Measurements from ENCODE around the gene RAB8A. TPM values are rescaled to one million over a fixed set of nuclear protein-coding genes. Genes with fewer than 3 reads are reported as not detected.

Gene RAB8A
- total and polyA plus RNA-seq, 4 donors, result 32.2 to 71.4 (median 60.3) TPM

GRCh38 chr19:16121141-16121540, 9.5 kb downstream of the RAB8A start:
- WGBS, 2 donors, result 77 to 97% methylated on average over 5 of the region's 5 CpGs
- Histone ChIP-seq H3K36me3 (ENCODE audit: control insufficient read depth in 4 of 4, insufficient read depth in 4 of 4, low read length in 4 of 4) (peaks cover 16 to 70% (median 26%) of the 10 kb centered on the region in 4 donors), H3K4me3 (no peak overlapping the region), H3K4me1 (ENCODE audit: control insufficient read depth in 5 of 5, insufficient read depth in 5 of 5, low read length in 5 of 5) (peaks cover 0 to 4% (median 0%) of the 10 kb centered on the region in 5 donors), H3K9ac (ENCODE audit: insufficient read depth in 1 of 2, low read length in 2 of 2) (no peak overlapping the region), H3K27ac (ENCODE audit: low read depth in 1 of 2, low read length in 1 of 2) (no peak overlapping the region), H3K9me3 (ENCODE audit: control insufficient read depth in 4 of 4, insufficient read depth in 3 of 4, low read length in 3 of 4) (no peaks in the 10 kb centered on the region), H3K27me3 (ENCODE audit: control insufficient read depth in 3 of 3, insufficient read depth in 3 of 3, low read length in 2 of 3) (no peaks in the 10 kb centered on the region)
- DNase-seq (no peak), ATAC-seq (ENCODE audit: insufficient read depth, low FRiP score) (no peak)
- TF ChIP-seq, protein P1, sequence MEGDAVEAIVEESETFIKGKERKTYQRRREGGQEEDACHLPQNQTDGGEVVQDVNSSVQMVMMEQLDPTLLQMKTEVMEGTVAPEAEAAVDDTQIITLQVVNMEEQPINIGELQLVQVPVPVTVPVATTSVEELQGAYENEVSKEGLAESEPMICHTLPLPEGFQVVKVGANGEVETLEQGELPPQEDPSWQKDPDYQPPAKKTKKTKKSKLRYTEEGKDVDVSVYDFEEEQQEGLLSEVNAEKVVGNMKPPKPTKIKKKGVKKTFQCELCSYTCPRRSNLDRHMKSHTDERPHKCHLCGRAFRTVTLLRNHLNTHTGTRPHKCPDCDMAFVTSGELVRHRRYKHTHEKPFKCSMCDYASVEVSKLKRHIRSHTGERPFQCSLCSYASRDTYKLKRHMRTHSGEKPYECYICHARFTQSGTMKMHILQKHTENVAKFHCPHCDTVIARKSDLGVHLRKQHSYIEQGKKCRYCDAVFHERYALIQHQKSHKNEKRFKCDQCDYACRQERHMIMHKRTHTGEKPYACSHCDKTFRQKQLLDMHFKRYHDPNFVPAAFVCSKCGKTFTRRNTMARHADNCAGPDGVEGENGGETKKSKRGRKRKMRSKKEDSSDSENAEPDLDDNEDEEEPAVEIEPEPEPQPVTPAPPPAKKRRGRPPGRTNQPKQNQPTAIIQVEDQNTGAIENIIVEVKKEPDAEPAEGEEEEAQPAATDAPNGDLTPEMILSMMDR (IDR thresholded peaks at IDR 0.05; ENCODE audit: control extremely low read depth, extremely low read depth), result no peak

DNA sequence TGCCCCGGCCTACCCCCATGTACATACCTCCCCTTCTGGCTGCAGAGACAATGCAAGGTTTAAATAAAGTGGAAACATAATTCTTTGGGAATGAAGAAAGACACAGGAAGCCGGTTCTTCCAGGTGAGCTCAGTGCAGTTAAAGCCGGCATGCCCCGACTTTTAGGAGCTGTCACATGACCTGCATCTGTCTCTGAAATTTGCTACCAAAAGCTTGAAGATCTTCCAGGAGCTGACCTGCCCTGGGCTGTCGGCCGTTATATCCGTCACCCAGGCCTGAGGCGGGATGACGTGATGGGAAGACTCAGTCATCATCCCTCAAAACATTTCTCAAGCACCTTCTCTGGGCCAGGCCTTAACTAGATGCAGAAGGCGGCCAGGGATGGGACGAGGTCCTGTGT, 10.3 kb downstream of the RAB8A start:
- WGBS, 2 donors, result 95 to 97% methylated on average over 11 of the region's 11 CpGs
- H3K36me3 ChIP-seq (ENCODE audit: control insufficient read depth in 4 of 4, insufficient read depth in 4 of 4, low read length in 4 of 4), result peaks cover 16 to 73% (median 28%) of the 10 kb centered on the region in 4 donors
- DNase-seq, result no peak
- no peaks in the 10 kb centered on the region for H3K27me3 ChIP-seq (ENCODE audit: control insufficient read depth in 3 of 3, insufficient read depth in 3 of 3, low read length in 2 of 3)
- H3K4me1 ChIP-seq (ENCODE audit: control insufficient read depth in 5 of 5, insufficient read depth in 5 of 5, low read length in 5 of 5), result peaks cover 0 to 4% (median 0%) of the 10 kb centered on the region in 5 donors
- no peaks in the 10 kb centered on the region for H3K9me3 ChIP-seq (ENCODE audit: control insufficient read depth in 4 of 4, insufficient read depth in 3 of 4, low read length in 3 of 4)
- ATAC-seq (ENCODE audit: insufficient read depth, low FRiP score), result no peak
- H3K9ac ChIP-seq (ENCODE audit: insufficient read depth in 1 of 2, low read length in 2 of 2), result no peak overlapping the region
- TF ChIP-seq, protein P1 (IDR thresholded peaks at IDR 0.05; ENCODE audit: control extremely low read depth, extremely low read depth), result no peak
- H3K4me3 ChIP-seq, result no peak overlapping the region
- no peak overlapping the region for H3K27ac ChIP-seq (ENCODE audit: low read depth in 1 of 2, low read length in 1 of 2)

- DNase-seq, result no peak
- Histone ChIP-seq H3K4me1 (ENCODE audit: control insufficient read depth in 5 of 5, insufficient read depth in 5 of 5, low read length in 5 of 5) (no peaks in the 10 kb centered on the region), H3K36me3 (ENCODE audit: control insufficient read depth in 4 of 4, insufficient read depth in 4 of 4, low read length in 4 of 4) (peaks cover 12 to 83% (median 40%) of the 10 kb centered on the region in 4 donors), H3K4me3 (no peak overlapping the region), H3K27me3 (ENCODE audit: control insufficient read depth in 3 of 3, insufficient read depth in 3 of 3, low read length in 2 of 3) (no peaks in the 10 kb centered on the region), H3K9me3 (ENCODE audit: control insufficient read depth in 4 of 4, insufficient read depth in 3 of 4, low read length in 3 of 4) (no peaks in the 10 kb centered on the region), H3K27ac (ENCODE audit: low read depth in 1 of 2, low read length in 1 of 2) (no peak overlapping the region), H3K9ac (ENCODE audit: insufficient read depth in 1 of 2, low read length in 2 of 2) (no peak overlapping the region)
- TF ChIP-seq, protein P1 (IDR thresholded peaks at IDR 0.05; ENCODE audit: control extremely low read depth, extremely low read depth), result no peak
- ATAC-seq (ENCODE audit: insufficient read depth, low FRiP score), result no peak
- 94% methylated on average over 14 of the region's 14 CpGs for WGBS, 2 donors
Measured at GRCh38 chr19:16124953-16125352, 13.3 kb downstream of the RAB8A start.
